ACC112 (cell line): ENCODE data around the gene DENND2C.

Source experiments
- H2AFZ ChIP-seq: fragments of 200-600 bp; sonication (generic); one replicate; pipeline ENCODE4 v1.6.0; 2017; ENCODE audit warnings: antibody characterized with exemption, low read length; ENCODE audit not compliant: unreplicated experiment
- H3K27ac ChIP-seq: fragments of 200-600 bp; sonication (generic); 2 replicates; pipeline ENCODE4 v1.5.1; 2014; ENCODE audit warnings: low read depth, mild to moderate bottlenecking, antibody characterized with exemption, low read length, moderate library complexity
- H3K27me3 ChIP-seq: fragments of 200-600 bp; sonication (generic); 2 replicates; pipeline ENCODE4 v1.6.1; 2014; ENCODE audit warnings: mild to moderate bottlenecking, antibody characterized with exemption, low read length, moderate library complexity, mixed read lengths; ENCODE audit not compliant: insufficient read depth
- H3K36me3 ChIP-seq: fragments of 200-600 bp; sonication (generic); 2 replicates; pipeline ENCODE4 v1.6.1; 2016; ENCODE audit warnings: mild to moderate bottlenecking, antibody characterized with exemption, low read length, moderate library complexity, mixed read lengths; ENCODE audit not compliant: insufficient read depth
- H3K4me1 ChIP-seq: fragments of 200-600 bp; sonication (generic); one replicate; pipeline ENCODE4 v1.6.1; 2016; ENCODE audit warnings: low read length, mixed read lengths; ENCODE audit not compliant: insufficient read depth, unreplicated experiment, control insufficient read depth
- H3K4me3 ChIP-seq: fragments of 200-600 bp; sonication (generic); 2 replicates; pipeline ENCODE4 v1.5.1; 2014; ENCODE audit warnings: mild to moderate bottlenecking, low read depth, low read length
- H3K79me2 ChIP-seq: fragments of 200-600 bp; sonication (generic); one replicate; pipeline ENCODE4 v1.6.0; 2016; ENCODE audit warnings: low read length; ENCODE audit not compliant: control insufficient read depth, unreplicated experiment, insufficient read depth

The DENND2C gene

DNA sequence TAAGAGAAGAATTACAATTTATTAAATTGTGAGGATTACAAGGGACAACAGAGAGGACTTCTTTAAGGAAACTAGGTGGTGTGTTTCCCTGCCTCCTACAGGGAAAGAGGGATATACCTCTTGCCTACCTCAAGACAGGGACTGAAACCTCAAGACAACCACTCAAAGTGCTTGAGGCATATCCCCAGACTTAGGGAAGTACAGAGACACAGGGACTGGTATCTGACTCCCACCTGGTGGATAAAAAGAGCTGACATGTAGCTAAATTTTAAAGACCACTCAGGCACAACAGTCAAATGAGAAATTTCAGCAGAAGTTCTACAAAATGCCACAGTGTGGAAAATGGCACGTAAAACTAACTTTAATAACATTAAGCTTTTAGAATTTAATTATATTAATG, 21.3 kb downstream of the DENND2C start:
- Histone ChIP-seq H3K27me3 (no peaks in the 10 kb centered on the region), H2AFZ (no peak overlapping the region), H3K27ac (no peak overlapping the region), H3K79me2 (no peaks in the 10 kb centered on the region), H3K4me3 (no peak overlapping the region), H3K36me3 (no peaks in the 10 kb centered on the region), H3K4me1 (no peaks in the 10 kb centered on the region)

DNA sequence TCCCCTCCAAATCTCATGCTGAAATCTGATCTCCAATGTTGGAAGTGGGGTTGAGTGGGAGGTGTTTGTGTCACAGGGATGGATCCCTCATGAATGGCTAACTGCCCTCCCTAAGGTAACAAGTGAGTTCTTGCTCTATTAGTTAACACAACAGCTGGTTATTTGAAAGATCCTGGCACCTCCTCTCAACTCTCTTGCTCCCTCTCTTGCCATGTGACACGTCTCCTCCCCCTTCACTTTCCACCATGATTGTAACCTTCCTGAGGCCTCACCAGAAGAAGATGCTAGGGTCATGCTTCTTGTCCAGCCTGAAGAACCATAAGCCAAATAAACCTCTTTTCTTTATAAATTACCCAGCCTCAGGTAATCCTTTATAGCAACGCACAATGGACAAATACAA, 28.5 kb downstream of the DENND2C start:
- no peaks in the 10 kb centered on the region for H3K79me2 ChIP-seq
- no peak overlapping the region for H2AFZ ChIP-seq
- no peaks in the 10 kb centered on the region for H3K36me3 ChIP-seq
- no peaks in the 10 kb centered on the region for H3K4me1 ChIP-seq
- no peak overlapping the region for H3K4me3 ChIP-seq
- H3K27me3 ChIP-seq = no peaks in the 10 kb centered on the region
- no peak overlapping the region for H3K27ac ChIP-seq

DNA sequence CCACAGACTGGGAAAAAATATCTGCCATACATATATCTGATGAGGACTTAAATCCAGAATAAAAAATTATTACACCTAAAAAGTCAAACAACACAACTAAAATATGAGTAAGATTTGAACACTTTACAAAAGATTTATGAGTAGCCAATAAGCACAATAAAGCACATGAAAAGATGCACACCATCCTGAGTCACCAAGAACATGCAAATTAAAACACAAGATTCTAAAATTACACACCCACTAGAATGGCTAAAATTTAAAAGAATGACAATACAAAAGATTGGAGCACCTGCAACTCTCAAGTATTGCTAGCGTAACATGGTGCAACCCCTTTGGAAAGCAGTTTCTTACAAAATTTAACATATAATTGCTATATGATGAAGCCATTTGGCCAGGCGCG, 30.9 kb downstream of the DENND2C start:
- Histone ChIP-seq H3K79me2 (no peaks in the 10 kb centered on the region), H3K4me3 (no peak overlapping the region), H2AFZ (no peak overlapping the region), H3K36me3 (no peaks in the 10 kb centered on the region), H3K27ac (no peak overlapping the region), H3K27me3 (no peaks in the 10 kb centered on the region), H3K4me1 (no peaks in the 10 kb centered on the region)

DNA sequence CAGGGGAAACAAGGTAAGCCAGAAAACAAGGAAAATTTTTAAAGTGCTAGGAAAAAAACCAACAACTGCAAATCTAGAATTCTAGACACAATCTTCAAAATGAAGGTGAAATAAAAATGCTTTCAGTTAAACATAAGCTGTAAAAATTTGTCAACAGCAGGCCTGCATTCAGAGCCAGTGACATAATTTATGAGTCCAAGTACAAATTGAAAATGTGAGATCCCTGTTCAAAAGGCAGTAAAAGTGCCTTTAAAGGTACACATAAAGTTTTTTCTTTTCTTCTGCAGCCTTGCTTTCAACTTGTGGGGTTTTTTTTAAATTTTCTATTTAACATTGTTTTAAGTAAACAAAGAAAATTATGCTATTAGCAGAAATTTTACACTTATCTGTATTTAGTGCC, 37.4 kb downstream of the DENND2C start:
- Histone ChIP-seq H3K36me3 (no peaks in the 10 kb centered on the region), H3K79me2 (no peaks in the 10 kb centered on the region), H3K27ac (no peak overlapping the region), H3K27me3 (no peaks in the 10 kb centered on the region), H2AFZ (no peak overlapping the region), H3K4me3 (no peak overlapping the region), H3K4me1 (no peaks in the 10 kb centered on the region)

DNA sequence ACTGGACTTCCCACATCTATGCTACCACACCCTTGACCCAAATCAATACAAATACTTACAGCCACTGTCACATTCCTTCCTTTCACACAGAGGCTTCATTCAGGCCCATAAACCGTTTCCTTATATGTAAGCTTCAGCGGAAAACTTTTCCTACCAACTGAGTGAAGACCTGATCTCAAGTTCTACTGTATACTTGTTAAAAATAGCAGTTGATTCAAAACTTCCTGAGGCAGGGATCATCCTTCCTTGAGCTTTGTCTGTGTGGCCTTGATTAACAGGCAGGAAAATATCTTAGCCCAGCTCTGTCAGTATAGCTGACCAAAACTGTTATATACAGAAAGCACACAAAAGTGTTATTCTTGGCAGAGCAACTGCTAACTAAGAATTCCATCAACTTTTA, 42.7 kb downstream of the DENND2C start:
- Histone ChIP-seq H2AFZ (no peak overlapping the region), H3K79me2 (no peaks in the 10 kb centered on the region), H3K4me1 (no peaks in the 10 kb centered on the region), H3K36me3 (no peaks in the 10 kb centered on the region), H3K27ac (no peak overlapping the region), H3K4me3 (no peak overlapping the region), H3K27me3 (no peaks in the 10 kb centered on the region)

DNA sequence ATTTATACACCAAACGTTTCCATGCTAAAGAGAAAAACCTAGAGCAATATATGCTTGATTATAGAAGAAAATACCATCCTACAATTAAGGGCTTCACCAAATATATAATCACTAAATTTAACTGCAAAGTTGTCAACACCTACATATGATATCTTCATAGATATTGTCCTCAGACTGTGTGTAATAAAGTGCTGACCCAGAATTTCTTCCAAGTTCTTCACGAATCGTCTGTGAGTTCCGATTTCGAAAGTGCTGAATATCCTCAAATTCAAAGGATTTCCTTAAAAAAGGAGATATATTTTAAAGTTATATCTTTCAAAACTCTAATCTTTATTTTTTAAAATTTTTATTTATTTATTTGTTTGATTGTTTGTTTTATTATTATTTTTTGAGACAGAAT, 46.5 kb downstream of the DENND2C start:
- Histone ChIP-seq H3K4me3 (no peak overlapping the region), H3K27me3 (no peaks in the 10 kb centered on the region), H3K4me1 (no peaks in the 10 kb centered on the region), H3K79me2 (no peaks in the 10 kb centered on the region), H3K36me3 (no peaks in the 10 kb centered on the region), H2AFZ (no peak overlapping the region), H3K27ac (no peak overlapping the region)

DNA sequence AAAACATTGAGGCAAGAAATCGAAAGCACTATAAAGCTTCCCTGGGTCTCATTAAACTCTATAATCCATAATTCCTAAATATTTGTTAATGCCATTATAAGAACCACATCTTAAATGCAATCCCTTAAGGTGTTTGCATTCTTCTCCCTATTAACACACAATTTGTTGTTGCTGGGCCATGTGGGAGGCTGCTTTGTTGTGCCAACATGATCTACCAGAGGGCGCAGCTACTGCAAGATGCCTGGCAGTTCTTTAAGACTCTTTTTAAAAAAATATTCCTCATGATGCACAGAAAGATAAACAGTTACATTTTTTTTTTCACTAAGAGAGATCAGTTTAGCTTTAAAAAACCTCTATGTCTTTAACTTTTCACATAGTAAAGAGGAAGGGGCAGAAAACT, 49.4 kb downstream of the DENND2C start:
- H3K79me2 ChIP-seq = no peaks in the 10 kb centered on the region
- H3K27me3 ChIP-seq = no peaks in the 10 kb centered on the region
- H3K4me1 ChIP-seq = no peaks in the 10 kb centered on the region
- no peak overlapping the region for H3K27ac ChIP-seq
- H3K36me3 ChIP-seq = no peaks in the 10 kb centered on the region
- no peak overlapping the region for H2AFZ ChIP-seq
- H3K4me3 ChIP-seq = no peak overlapping the region

DNA sequence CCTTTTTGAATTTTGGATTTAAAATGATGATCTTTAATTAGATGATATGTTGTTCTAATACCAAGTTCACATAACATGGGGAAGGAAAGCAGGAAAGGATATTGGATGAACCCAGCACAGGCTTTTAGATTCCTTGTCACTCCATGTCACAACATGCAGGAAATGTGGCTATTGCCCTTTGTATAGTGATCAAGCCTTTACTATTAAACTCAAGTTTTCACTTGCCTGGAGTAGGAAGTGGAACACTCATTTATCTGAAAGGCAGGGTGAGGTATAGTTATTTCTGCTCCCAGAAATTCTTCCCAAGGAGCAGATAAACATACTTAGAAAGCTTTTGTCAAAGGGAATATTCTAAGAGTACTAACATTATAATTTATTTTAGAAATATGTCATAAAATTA, 51.2 kb downstream of the DENND2C start:
- H3K4me3 ChIP-seq = no peak overlapping the region
- no peaks in the 10 kb centered on the region for H3K79me2 ChIP-seq
- no peak overlapping the region for H2AFZ ChIP-seq
- no peak overlapping the region for H3K27ac ChIP-seq
- no peaks in the 10 kb centered on the region for H3K4me1 ChIP-seq
- no peaks in the 10 kb centered on the region for H3K27me3 ChIP-seq
- H3K36me3 ChIP-seq = no peaks in the 10 kb centered on the region

DNA sequence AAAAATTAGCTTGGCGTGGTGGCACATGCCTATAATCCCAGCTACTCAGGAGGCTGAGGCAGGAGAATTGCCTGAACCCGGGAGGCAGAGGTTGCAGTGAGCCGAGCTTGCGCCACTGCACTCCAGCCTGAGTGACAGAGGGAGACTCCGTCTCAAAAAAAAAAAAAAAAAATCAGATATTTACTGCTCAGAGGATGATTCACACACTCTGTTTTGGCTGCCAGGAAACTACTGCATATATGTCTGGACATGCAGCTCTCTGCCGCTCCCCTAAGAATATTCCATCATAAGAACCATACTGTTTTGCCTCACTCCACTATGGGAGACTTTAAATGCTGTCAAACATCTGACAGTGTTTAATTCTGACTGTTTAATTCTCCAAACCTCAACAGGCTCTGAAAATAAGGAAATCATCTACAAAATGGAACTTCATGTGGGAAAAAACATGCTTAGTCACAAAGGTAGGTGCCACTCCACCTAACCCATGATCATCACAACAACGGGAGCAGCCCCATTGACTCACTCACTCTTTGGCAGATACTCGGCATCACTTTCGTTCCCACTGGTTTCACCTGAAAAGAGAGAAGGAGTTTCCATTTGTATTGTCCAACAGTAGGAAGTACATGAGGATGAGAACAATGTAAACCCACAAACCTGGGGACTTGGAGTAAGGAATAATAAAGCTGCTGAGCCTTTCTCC, 59.2 kb downstream of the DENND2C start:
- H3K36me3 ChIP-seq = no peaks in the 10 kb centered on the region
- no peak overlapping the region for H2AFZ ChIP-seq
- H3K27me3 ChIP-seq = no peaks in the 10 kb centered on the region
- H3K27ac ChIP-seq = no peak overlapping the region
- H3K79me2 ChIP-seq = no peaks in the 10 kb centered on the region
- H3K4me3 ChIP-seq = no peak overlapping the region
- no peaks in the 10 kb centered on the region for H3K4me1 ChIP-seq

DNA sequence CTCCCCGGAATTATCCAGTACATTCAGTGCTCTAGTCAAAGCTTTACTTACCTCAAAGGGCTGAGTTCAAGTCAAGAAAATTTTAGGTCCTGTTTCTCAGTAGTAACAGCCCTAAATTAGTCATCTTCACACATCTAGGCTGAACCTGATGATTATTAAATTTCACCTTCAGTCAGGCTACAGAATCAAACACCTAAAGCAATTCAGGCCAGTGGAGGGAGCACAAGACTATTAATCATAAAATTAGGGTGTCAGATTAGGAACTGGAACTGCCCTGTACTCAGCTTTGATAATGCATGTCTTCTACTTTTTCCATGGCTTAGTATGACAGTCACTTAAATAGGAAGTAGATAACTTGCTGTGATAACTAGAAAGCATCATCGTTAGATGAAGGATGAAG, 60.0 kb downstream of the DENND2C start:
- Histone ChIP-seq H3K4me3 (no peak overlapping the region), H3K27me3 (no peaks in the 10 kb centered on the region), H3K36me3 (no peaks in the 10 kb centered on the region), H3K27ac (no peak overlapping the region), H3K79me2 (no peaks in the 10 kb centered on the region), H3K4me1 (no peaks in the 10 kb centered on the region), H2AFZ (no peak overlapping the region)

DNA sequence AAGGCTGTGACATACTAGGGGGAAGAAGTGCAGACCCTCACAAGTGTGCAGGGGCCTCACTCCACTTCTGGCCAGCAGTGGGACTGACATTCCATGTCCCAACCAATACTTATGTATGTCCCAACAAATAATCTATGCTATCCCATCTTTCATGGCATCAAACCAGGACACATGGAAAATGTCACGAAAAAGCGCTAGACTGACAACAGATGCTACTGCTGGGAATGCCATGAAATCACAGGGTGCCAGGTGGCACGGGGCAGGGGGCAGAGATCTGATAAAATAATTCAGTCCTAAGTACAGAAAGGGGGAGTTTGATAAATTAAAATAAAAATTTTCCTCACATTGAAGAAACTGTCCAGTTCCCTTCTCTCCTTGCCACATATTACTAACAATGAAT, 60.8 kb downstream of the DENND2C start:
- H3K36me3 ChIP-seq = no peaks in the 10 kb centered on the region
- H2AFZ ChIP-seq = no peak overlapping the region
- no peak overlapping the region for H3K4me3 ChIP-seq
- H3K27me3 ChIP-seq = no peaks in the 10 kb centered on the region
- no peaks in the 10 kb centered on the region for H3K4me1 ChIP-seq
- H3K27ac ChIP-seq = no peak overlapping the region
- H3K79me2 ChIP-seq = no peaks in the 10 kb centered on the region
